C4-2B (cell line): ENCODE measurements around the gene CRTC2.
A peak's percentile ranks its signal among the peaks of the same experiment; 100 is the strongest.

Experiments
- H3K27ac ChIP-seq: fragments of 450-650 bp; 2 replicates; pipeline ENCODE4 v1.5.1; 2017
- ZFX ChIP-seq: fragments of 450-650 bp; IDR thresholded peaks from 2 replicates; pipeline ENCODE4 v1.6.1; 2017
- TF ChIP-seq, protein P1 (sequence below): fragments of 450-650 bp; conservative IDR thresholded peaks from 2 replicates; pipeline ENCODE4 v1.5.1; 2017; ENCODE audit warnings: mild to moderate bottlenecking

CRTC2 gene

DNA sequence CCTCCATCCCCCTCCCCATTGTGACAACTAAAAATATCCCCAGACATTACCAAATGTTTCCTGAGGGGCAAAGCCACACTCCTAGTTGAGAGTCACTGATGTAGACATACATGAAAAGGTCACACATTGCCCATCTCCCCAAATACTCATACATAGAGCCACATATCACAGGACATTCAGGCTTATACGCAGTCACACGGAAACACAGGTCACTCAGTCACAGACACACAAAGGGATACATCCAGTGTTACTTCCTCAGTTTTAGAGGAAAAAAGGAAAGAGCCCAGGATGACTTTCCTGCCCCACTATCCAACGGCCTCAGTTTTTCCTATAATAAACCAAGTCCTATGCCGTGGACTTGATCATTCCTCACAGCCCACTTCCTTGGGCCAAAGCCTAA lies 3.0 kb upstream of the CRTC2 start:
- TF ChIP-seq, protein P1, sequence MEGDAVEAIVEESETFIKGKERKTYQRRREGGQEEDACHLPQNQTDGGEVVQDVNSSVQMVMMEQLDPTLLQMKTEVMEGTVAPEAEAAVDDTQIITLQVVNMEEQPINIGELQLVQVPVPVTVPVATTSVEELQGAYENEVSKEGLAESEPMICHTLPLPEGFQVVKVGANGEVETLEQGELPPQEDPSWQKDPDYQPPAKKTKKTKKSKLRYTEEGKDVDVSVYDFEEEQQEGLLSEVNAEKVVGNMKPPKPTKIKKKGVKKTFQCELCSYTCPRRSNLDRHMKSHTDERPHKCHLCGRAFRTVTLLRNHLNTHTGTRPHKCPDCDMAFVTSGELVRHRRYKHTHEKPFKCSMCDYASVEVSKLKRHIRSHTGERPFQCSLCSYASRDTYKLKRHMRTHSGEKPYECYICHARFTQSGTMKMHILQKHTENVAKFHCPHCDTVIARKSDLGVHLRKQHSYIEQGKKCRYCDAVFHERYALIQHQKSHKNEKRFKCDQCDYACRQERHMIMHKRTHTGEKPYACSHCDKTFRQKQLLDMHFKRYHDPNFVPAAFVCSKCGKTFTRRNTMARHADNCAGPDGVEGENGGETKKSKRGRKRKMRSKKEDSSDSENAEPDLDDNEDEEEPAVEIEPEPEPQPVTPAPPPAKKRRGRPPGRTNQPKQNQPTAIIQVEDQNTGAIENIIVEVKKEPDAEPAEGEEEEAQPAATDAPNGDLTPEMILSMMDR, result no peak
- TF ChIP-seq ZFX, result no peak
- no peak overlapping the region for H3K27ac ChIP-seq

DNA sequence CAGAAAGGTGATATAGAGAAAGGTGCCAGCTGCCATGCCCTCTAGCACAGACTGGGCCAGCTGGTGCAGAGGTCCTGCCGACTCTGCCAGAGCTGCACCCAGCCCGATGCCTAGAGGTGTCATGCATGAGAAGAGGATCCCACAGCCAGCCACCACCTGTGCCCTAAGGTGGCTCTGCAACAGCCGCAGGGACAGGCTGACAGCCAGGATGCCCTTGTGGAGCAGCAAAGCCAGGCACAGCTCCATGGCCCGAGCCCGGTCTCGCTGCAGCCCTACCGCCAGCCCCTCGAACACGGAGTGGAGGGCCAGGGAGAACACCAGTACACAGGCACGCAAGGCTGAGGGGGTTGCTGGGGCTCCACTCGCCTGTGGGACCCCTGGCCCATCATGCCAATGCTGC lies 1.8 kb upstream of the CRTC2 start:
- H3K27ac ChIP-seq, result no peak overlapping the region
- TF ChIP-seq, protein P1, result no peak
- no peak for TF ChIP-seq ZFX

DNA sequence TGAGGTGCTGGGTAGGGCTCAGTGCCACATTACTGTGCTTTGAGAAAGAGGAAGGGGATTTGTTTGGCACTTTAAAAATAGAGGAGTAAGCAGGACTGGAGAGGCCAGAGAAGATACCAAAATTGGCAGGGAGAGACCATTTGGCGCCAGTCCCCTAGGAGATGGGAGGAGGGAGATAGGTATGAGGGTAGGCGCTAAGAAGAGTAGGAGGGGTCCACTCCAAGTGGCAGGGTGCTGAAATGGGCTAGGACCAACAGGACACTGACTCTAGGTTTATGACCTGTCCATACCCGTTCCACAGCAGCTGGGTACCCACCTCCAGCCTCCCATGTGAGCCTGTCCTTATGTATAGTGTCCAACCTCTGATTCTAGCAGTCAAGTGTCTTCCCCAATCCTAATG lies 1.0 kb upstream of the CRTC2 start:
- TF ChIP-seq ZFX, result no peak
- TF ChIP-seq, protein P1, result no peak
- no peak overlapping the region for H3K27ac ChIP-seq

DNA sequence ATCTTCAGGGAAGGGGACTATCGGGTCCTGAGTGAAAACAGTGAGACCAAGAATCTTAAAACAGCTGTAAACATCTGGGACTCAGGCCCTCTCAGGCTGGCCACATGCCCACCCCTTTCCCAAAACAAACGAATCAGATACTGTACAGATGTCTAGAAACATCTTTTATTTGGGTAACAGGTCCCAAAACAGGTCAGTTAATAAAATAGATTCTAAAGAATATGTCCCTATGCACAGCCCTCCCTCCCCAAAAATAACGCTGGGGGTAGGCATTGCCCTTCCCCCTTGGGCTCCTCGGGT lies 499 bp upstream of the CRTC2 start:
- H3K27ac ChIP-seq, result no peak overlapping the region
- TF ChIP-seq, protein P1, result no peak
- no peak for TF ChIP-seq ZFX

DNA sequence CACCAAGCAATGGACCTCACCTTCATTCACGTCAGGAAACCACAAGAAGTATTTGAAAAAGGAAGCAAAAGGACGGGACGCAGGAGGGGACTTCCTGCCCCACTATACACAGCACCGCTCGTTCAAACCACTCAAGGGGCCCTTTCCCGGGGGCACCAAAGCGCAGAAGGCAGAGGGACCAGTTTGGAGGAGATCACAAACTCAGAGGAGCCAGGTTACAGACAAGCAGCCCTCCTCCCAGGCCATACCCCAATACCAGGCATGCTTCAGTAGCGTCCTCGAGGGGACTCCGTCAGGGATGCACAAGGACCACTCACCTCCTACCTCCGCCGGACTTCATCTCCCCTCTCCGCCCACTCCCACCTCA lies 685 bp downstream of the CRTC2 start:
- H3K27ac ChIP-seq, result peak overlapping the region; percentile 83
- TF ChIP-seq, protein P1, result no peak
- TF ChIP-seq ZFX, result no peak

DNA sequence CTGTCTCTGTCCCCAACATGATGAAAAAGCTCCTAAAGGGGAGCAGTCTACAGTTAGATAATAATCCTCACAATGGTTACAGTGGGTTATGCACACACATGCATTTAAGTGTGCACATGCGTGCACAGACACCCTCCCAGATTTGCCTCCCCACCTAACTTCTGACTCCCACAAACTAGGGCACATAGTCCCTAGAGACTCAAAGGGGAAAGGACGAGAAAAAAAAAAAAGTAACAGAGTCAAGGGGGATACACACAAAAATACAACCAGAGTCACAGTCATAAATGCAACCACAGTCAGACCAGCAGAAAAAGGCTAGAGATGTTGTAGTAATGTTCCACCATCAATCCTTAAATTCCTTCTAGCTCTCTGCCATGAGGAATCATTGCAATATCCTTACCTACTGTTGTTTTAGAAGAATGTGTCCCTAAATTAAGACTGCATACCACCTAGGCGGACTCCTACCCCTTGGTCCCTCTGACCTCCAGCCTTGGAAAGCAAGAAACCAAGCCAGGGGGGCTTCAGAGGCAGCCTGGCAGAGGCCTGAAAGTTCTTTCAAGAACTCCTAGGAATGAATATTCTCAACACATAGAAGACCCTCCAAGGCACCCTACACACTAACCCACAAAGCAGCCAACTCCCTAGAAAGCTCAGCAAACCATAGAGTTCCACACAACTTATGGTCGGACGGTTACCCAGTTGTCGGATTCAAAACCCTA lies 1.3 kb downstream of the CRTC2 start:
- H3K27ac ChIP-seq, result peak overlapping the region; percentile 83
- TF ChIP-seq, protein P1, result no peak
- TF ChIP-seq ZFX, result no peak

DNA sequence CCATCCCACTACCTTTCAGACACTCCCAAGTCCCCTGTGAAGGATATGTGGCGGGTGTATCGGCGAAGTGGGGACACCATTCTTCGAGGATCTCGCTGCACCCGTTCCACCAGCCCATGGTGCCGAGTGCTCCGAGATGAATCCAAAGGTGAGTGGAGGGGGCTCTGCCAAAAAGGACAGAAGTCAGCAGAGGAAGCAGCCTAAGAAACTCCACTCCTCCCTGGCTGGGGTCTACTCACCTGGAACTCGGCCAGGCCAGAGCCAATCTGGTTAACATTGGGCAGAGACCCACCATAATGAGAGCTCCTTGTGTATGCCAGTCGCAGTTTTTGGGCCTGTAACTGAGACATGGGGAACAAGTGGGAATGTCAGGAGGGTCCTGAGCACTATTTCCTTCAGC lies 3.6 kb downstream of the CRTC2 start:
- H3K27ac ChIP-seq, result no peak overlapping the region
- TF ChIP-seq ZFX, result no peak
- TF ChIP-seq, protein P1, result no peak
